NCI-H2081 (cell line): ENCODE data around the gene SLX9.
"Not testable (repeated sequence)": the region's sequence is repeated elsewhere in the genome, so short reads cannot be mapped to it uniquely, and the experiment has no call there.

Experiments used
- DNase-seq, 2 experiments: peaks; one replicate each; lab custom pipeline; 2025; lab: John Stamatoyannopoulos, UW

Gene SLX9

DNA sequence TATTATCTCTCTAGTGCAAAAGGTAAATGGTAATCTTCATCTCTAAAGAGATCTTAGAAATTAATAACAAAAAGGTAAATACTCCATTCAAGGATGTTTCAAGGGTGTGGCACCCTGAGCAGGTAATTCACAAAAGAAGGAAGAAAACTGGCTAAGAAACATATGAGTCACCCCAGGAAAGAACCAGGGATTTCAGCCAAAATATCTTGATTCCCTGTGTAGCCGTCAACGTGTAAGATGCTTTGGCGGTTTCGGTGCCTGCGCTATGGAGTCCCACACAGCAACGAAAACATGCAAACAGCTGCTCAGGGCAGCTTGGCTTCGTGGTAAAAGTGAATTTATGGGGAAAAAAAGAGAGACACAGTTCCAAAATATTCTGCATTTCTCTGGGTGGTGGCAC, 22.9 kb upstream of the SLX9 start:
- DNase-seq = no peak

DNA sequence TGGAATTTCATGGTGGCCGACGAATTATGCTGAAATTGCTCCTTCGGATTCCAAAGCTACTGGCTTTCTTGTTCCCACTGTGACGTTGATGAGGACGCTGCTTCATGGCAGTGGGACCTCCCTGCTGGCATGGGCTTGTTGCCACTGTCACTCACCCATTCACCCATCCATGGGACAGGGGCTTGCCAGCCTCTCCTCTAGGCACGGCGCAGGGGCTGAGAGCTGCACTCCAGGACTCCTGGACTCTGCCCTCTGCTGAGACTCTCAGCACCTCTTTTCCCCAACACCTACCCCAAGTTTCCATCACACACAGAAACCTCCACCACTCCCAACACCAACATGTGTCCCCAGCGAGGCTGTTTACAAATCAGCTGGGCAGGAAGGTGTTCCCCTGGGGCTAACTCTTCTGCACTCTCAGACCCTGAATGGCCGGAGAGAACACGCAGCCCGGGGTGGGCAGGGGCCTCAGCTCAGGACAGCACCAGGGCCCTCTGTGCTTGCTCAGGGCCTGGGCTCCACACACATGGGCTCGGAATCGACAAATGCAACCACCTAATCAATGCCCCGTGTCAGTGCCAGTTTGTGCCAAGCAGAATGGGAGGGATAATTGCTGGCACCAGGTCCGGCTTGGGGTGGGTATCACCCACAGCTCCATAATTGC, 22.3 kb upstream of the SLX9 start:
- DNase-seq = no peak

DNA sequence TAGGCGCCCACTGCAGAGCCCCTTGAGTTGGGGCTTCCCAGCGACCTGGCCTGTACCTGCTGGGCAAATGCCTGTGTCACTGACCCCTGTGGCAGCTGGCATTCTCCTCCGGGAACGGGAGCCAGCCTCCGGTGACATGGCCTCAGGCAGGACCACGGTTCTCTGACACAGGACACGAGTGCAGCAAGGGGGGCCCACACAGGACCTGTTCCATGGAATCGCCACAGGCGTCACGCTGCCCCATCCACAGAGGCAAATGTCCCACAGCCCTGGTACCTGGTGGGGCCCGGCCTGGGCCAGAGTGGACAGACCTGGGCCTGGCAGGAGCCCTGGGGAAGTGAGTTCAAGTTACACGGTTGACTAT, 21.7 kb upstream of the SLX9 start:
- DNase-seq = no peak

DNA sequence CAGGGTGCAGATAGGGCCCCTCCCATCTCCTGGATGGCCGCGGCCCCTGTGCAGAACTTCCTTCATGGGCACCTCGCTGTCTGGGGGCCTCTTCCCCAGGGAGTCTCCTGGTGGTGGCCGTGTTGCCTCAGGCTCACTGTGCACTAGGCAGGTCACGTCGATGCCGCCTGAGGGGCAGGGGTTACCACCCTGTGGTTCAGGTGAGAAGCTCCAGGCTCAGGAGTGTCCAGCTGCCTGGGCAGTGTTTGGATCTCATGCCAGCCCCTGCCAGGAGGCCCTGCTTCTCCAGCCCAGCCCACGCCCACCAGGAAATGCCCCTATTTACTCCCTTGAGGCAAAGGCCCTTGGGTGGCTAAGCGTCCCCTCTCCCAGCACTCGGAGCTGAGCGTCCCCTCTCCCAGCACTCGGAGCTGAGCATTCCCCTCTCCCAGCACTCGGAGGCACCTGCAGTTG, 21.2 kb upstream of the SLX9 start:
- no peak for DNase-seq

DNA sequence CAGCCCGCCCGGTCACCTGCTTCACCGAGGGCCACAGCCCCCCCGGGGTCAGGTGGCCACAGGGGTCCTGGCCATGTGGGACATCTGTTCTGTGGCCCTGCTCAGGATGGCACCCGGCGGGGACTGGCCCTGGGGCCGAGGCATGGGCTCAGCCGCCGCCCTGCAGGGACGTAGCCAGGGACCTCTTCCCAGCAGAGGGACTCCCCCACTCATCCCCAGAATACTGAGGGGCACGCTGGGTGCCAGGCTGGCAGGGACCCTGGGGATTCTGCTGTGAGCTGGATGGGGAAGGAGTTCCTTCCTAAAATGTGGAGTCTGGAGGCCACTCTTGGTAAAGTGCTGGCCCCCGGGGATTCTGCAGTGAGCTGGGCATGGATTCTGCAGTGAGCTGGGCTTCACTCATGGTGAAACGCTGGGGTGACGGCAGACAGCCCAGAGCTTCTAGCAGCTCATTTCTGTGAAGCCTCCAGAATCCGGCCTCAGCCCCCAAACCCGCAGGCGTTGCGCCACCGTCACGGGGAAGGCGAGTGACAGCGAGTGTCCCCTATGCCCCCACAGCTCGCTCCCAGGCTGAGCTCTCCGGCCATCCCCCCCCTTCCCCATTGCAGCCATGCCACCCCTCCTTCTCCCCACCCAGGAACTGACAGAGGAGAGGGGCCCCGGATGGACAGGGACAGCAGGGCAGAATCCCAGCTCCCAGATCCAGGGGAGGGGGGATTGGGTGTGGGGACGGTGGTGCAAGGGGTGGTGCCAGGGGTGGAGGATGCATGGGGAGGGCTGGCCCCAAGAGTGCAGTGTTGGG, 20.5 kb upstream of the SLX9 start:
- DNase-seq = no peak

DNA sequence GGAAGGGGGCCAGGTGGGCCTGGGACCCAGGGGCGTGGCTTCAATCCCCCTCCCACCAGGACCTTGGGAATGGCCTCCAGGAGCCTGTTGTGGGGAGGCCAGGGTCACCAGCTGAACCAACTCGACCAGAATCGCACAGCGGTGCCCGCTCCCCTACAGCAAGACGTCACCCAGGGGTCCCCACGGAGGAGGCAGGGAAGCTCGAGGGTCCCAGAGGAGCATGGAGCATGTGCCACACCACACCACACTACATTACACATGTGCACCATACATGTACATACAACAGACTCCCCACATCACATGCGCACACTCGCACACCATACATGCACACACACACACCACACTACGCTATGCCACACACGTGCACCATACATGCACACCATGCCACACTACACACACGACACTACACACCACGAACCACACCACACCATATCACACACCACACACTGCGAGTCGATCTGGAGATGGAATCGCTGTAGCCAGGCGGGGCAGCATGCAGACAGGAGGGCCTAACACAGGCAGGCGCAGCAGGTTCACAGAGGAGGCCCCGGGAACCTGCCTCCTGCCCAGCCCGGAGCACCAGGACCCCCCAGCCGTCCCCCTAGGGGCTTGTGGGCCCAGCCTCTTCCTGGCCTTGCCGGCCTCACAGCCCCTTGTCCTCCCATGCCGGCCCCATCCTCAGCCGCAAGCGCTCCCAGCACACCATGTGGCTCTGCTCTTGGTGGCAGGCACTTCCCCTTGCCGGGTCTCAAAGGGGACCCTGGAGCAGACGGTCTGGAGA, 19.7 kb upstream of the SLX9 start:
- DNase-seq = no peak

DNA sequence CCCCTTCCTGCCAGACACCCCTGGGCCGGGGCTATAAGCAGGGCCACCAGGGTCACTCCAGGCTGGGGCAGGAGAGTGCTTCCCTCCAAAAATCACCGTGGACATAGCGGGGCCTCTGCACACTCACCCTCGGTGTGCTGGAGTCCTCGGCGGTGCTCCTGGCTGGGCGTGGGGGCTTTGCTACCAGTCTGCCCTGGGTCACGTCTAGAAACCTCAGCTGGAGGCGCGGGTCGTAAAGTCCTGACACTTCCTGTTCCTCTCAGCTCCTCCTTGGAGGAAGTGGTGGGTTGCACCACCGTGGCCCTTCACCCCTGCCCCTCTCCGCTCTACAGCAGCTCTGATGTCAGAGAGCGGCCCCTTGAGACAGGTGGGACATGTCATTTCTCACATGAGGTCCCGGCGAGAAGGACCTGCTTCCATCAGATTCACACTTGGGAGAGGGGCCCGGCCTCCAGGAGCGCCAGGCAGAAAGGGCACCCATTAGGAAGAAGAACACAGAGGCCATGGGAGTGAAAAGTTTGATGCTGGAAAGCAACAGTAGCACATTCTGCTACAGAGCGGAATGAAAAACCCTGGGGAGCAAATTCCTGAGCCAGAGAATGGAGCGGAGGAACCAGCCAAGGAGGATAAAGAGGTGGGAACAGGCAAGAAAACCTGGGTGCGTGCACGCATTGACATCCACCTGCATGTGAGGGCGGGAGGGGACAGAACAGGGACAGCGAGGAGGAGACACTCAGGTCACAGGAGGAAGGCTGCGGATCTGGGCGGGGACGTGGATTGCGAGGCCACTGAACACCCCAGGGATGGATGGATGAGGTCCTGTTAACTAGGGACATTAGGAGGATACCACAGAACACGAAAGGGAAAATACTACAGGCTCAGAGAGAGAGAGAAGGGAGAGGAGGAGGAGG, 18.9 kb upstream of the SLX9 start, which contains the start of gene ITGB2:
ITGB2 (minus strand) TSS at position 206 of the 911 bp plus-strand sequence. CDS start 10,117 bp downstream, outside the sequence.
- DNase-seq = no peak

DNA sequence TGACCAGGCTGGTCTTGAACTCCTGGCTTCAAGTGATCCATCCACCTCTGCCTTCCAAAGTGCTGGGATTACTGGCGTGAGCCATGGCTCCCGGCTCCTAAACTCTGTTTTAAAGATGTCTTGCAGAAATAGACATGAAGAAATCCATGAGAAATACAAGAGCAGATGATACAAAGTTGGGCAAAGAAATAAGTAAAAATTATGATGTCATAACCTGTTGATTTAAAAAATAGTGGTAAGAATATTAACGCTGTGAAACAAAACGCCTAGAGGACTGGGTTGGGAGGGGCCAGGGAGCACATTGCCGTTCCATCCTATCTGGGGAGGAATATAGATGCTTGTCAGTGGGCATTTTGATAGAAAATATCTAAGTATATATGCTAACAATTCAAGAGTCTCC, 17.9 kb upstream of the SLX9 start:
- DNase-seq = no peak

DNA sequence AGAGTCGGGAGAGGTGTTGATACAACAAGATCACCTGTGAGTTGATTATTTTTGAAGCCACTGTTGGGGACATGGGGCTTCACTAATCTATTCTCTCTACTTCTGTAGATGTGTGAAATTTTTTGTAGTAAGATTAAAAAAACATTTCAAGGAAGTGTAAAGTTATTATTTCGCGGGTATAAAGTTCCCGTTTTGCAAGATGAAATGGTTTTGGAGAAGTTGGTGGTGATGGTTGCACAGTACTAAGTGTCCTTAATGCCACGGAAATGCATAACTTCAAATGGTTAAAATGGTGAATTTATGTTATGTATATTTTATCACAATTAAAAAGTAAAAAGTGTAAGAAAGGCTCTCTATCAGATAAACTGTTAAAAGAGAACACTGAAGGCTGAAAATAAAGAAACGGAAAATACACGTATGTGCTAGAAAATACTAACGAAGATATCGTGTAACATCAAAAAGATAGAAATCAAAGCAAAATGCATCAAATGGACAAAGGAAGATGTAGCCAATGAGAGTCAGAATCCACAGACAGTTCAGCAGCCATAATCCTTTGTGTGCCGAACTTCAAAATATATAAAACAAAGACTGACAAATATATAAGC, 16.2 kb upstream of the SLX9 start:
- DNase-seq = no peak

DNA sequence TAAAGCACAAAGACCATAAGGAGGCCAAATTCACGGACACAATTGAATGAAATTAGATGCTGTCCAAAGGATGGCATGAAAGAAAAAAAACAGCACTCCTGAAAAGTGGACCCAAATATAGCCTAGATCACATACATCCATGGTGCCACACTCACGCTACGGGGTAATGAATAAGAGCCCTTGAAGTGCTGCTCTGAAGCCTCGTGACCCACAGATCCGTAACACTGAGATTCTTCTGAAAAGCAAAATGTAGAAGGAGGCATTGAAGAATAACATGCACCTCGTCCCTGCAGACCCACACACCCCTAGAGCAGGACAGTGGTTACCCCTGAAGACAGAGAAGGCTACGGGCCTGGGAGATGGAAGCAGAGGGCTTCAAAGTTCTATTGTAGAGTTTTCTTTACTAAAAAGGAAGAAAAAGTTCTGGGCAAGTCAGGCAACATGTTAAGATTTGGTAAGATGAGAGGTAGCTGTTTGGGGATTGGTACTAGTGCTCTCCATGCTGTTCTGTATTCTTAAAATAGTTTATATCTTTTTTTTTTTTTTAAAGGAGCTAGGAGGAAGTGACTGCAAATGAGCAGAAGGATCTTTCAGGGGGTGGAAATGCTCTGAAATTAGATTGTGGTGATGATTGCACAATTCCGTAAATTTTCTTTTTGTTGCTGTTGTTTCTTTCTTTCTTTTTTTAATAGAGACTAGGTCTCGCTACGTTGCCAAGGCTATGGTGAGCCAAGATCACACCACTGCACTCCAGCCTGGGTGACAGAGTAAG, 15.0 kb upstream of the SLX9 start:
- no peak for DNase-seq

DNA sequence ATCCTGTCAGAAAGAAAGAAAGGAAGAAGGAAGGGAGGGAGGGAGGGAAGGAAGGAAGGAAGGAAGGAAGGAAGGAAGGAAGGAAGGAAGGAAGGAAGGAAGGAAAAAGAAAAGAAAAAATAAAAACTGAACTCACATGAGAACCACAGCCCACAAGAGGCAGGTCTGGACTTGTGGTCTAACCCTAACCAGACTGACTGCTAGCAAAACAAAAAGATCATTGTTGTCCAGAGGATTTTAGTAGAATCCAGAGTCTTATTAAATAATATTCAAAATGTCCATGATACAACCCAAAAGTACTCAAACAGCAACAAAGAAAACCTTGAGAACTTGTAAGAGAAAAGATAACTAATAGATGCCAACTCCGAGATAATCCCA, 14.5 kb upstream of the SLX9 start:
- no peak for DNase-seq

DNA sequence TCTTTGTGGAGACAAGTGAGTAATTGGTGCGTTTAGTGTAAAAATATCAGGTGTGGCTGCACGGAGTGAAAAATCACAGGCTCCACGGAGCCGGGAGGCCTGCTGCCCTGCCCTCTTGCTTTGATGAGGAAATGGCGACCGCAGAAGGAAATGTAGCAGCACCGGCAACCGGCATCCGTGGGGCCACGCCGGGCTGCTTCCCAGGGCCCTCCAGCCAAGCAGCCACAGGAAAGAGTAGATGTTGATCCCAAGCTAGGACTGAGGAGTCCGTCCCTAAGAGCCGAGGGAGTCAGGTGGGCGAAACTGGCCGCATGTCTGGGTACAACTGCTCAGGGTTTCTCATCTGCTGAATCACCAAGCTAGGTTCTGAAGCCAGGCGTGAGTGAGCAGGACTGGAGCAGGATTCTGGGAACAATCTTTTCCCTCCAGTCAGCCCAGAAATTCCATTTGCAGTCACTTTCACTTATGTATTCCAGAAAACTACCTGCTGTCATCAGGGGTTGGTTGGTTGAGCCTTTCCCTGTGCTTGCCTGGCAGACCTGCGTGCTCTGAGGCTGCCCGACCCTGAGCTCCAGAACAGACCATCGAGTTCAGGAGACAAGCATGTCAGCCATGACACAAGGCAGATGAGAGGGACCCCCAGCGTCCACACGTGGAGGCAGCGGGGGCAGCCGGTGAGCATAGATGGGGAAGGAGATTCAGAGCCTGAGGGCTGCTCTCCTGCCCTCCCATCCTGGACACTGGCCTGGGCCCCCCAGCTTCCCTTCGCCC, 13.3 kb upstream of the SLX9 start:
- no peak for DNase-seq

DNA sequence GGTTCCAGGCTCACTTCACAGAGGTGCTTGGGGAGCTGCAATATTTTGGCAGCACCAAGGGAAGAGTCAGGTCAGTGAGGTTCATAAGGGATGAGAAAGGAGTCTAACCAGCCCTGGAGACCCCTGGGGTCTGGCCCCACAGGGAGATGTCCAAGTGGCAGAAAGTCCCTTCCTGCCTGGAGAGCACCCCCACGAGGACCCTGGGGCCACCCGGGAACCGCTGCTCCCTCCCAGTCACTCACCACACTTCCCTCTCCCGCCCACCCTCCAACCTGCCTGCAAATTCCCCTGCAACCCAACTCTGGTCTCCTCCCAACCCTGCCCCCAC, 12.6 kb upstream of the SLX9 start:
- no peak for DNase-seq

DNA sequence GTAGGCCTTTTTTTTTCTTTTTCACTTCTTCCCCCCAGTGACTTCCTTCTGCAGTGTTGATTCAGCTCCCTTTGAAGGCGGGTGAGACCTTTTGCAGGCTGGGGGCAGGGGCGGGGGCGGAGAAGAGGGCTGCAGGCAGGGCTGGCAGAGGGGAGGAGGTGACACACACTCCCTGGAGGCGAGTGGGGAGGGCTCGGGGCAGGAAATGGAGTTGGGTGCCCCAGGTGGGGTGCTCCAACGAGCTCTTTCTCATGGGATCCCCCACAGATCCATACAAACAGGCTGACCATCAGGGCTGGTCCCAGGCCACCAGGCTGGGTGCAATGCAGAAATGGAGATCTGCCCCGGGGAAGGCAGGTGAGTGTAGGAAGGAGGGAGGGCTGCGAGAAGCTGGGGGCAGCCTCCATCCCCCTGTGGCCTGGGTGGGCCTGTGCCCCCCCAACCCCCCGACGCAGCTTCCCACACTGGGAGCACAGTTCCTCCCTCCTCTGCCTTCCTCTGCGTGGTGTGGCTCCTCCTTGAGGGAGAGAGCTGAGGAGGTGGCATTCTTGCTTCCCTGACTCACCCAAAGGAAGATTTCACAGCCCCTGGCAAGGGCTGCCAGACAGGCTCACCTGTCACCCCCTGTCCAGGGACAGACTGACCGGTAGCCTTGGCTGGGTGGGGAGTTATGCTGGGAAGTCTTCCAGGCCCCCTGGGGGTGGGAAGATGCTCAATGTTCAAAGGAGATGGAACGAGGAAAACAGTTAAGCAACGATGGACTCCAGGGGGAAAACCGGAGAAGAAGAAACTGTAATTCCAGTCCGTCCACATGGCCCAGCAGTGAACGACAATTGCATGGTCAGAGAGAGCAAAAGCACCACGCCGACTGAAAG, 12.0 kb upstream of the SLX9 start:
- no peak for DNase-seq

DNA sequence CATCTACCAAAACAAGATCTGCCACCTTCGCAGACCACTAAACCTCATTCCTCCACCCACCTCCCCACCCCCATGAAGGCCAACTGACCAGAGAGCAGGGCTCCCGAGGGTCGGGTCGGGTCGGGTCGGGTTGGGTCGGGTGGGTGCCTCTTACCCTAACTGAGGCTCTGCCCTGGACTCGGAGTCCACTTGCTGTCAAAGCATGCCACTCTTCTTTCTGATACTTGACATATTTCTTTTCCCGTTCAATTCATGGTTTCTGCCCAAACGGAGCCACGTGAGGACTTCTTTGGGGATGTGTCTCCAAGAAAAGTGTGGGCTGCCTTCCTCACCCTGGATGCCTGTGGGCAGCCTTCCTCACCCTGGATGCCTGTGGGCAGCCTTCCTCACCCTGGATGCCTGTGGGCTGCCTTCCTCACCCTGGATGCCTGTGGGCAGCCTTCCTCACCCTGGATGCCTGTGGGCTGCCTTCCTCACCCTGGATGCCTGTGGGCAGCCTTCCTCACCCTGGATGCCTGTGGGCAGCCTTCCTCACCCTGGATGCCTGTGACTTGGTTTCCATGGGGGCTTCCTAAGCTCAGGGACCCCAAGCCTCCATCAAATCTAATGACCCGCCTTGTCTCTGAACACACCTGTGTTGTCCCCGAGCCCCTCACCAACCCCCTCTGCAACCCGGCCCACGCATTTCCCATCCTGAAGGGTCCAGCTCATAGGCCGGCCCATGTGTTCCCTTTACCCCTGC, 11.2 kb upstream of the SLX9 start:
- DNase-seq = not testable (repeated sequence)

DNA sequence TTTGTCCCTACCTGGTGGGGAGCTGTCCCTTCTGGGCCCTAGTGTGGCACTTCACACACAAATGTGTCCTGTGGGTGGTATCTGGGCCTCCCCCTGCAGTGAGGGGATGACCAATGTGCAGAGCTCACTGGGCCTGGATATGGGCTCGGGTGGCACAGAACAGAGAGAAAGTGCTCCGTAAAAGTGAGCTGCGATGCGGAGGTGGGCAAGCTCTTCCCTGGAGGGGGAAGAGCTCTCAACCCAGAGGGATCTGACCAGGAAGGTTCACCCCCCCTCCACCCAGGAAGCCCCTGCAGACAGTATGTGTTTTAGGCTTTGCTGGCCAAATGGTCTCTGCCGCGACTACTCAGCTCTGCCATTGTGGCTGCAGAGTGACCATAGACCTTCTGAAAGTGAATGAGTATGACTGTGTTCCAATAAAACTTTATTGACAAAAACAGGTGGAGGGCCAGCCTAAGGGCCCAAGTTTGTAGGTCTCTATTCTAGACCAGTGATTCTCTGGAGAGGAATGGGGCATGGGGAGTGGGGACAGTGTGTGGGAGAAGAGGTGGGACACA, 10.5 kb upstream of the SLX9 start:
- no peak for DNase-seq

DNA sequence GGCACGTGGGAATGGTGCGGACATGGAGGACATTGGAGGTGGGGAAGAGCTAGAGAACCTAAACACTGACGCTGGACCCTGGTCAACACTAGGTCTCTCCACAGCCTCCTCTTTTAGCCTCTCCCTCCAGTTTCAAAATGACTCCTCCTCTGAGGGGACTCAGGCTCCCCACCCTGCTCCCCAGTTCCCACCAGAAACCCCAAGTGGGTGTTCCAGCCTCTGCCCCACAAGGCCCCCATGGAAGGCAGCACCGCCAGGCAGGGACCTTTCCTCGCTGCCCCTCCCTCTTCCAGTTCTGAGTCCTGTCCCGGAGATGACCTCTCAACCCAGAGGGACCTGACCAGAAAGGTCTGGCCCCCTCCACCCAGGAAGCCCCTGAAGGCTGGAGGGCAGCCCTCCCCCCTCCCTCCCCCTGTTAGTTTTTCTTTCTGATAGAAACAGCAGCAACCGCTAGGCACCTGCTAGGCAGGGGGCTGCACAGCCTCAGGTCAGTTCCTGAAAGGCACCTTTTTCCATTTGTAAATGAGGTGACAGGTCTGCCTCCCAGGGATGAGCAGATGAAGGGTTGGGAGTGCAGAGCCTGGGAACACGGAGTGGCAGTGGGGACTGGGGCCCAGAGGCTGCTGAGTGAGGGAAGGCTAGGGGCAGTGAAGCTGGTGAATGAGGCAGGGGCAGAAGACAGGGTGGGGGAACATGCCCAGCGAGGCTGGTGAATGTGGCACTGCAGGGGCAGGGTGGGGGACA, 9.9 kb upstream of the SLX9 start:
- no peak for DNase-seq
